GM10847 (cell line): ENCODE measurements around the gene FN3K.

Experiments
- POLR2A ChIP-seq: IDR thresholded peaks from 2 replicates; pipeline ENCODE4 v1.6.1; 2011; ENCODE audit not compliant: insufficient read length; ENCODE audit errors: extremely low read depth

Gene FN3K

GRCh38 chr17:82734987-82735866, at the start of gene FN3K:
FN3K (plus strand) TSS chr17:82735615; CDS start chr17:82735637, 22 bp downstream.
- TF ChIP-seq POLR2A = no peak

GRCh38 chr17:82686366-82687324, 48.8 kb upstream of the FN3K start:
- no peak for TF ChIP-seq POLR2A

- TF ChIP-seq POLR2A = no peak
Measured at GRCh38 chr17:82687375-82687861, 48.0 kb upstream of the FN3K start.

- no peak for TF ChIP-seq POLR2A
Measured at GRCh38 chr17:82687871-82688270, 47.5 kb upstream of the FN3K start.

- no peak for TF ChIP-seq POLR2A
Measured at GRCh38 chr17:82689077-82689476, 46.3 kb upstream of the FN3K start.

GRCh38 chr17:82690786-82691489, 44.5 kb upstream of the FN3K start:
- TF ChIP-seq POLR2A = no peak

- no peak for TF ChIP-seq POLR2A
Measured at GRCh38 chr17:82691714-82692113, 43.7 kb upstream of the FN3K start.

- TF ChIP-seq POLR2A = no peak
Measured at GRCh38 chr17:82692268-82692667, 43.1 kb upstream of the FN3K start.

GRCh38 chr17:82693168-82693867, 42.1 kb upstream of the FN3K start:
- no peak for TF ChIP-seq POLR2A

- TF ChIP-seq POLR2A = no peak
Measured at GRCh38 chr17:82694647-82695046, 40.8 kb upstream of the FN3K start.

GRCh38 chr17:82696259-82696658, 39.2 kb upstream of the FN3K start:
- TF ChIP-seq POLR2A = no peak

GRCh38 chr17:82696916-82697807, 38.3 kb upstream of the FN3K start:
- no peak for TF ChIP-seq POLR2A

- TF ChIP-seq POLR2A = no peak
Measured at GRCh38 chr17:82697808-82698064, 37.7 kb upstream of the FN3K start.
